ENCODE measurements around the gene IFNG-AS1.

The IFNG-AS1 gene

GRCh38 chr12:68007033-68007432 lies 17.8 kb downstream of the IFNG-AS1 start:
- no peak for DNase-seq (ENCODE audit: low spot score)
- no peak for TF ChIP-seq CTCF (IDR thresholded peaks at IDR 0.05; ENCODE audit: extremely low read depth, missing control alignments)

- DNase-seq (ENCODE audit: low spot score), result no peak
- no peak for TF ChIP-seq CTCF (IDR thresholded peaks at IDR 0.05; ENCODE audit: extremely low read depth, missing control alignments)
These were observed 18.2 kb downstream of the IFNG-AS1 start for GRCh38 chr12:68007466-68007865.

- no peak for DNase-seq (ENCODE audit: low spot score)
- no peak for TF ChIP-seq CTCF (IDR thresholded peaks at IDR 0.05; ENCODE audit: extremely low read depth, missing control alignments)
These were observed 22.1 kb downstream of the IFNG-AS1 start for GRCh38 chr12:68011206-68011881.

GRCh38 chr12:68011882-68012207 lies 22.6 kb downstream of the IFNG-AS1 start:
- DNase-seq (ENCODE audit: low spot score), result no peak
- TF ChIP-seq CTCF (IDR thresholded peaks at IDR 0.05; ENCODE audit: extremely low read depth, missing control alignments), result no peak

GRCh38 chr12:68012712-68013111 lies 23.5 kb downstream of the IFNG-AS1 start:
- DNase-seq (ENCODE audit: low spot score), result no peak
- TF ChIP-seq CTCF (IDR thresholded peaks at IDR 0.05; ENCODE audit: extremely low read depth, missing control alignments), result no peak

GRCh38 chr12:68013181-68013580 lies 23.9 kb downstream of the IFNG-AS1 start:
- no peak for DNase-seq (ENCODE audit: low spot score)
- no peak for TF ChIP-seq CTCF (IDR thresholded peaks at IDR 0.05; ENCODE audit: extremely low read depth, missing control alignments)

GRCh38 chr12:68016136-68016535 lies 26.9 kb downstream of the IFNG-AS1 start:
- no peak for TF ChIP-seq CTCF (IDR thresholded peaks at IDR 0.05; ENCODE audit: extremely low read depth, missing control alignments)
- no peak for DNase-seq (ENCODE audit: low spot score)

Measured in GM20000 (cell line).